Gastroesophageal sphincter (tissue), 4 donors: ENCODE results near the gene DPH6. TPM values are rescaled to one million over a fixed set of nuclear protein-coding genes. Genes with fewer than 3 reads are reported as not detected.

Experiments used
- ATAC-seq: fragments of 150-250 bp; one replicate; pipeline ENCODE4 v1.9.1; 2016; ENCODE audit warnings: mild to moderate bottlenecking, moderate library complexity
- H3K27ac ChIP-seq, 4 donors: fragments of 200-600 bp; sonication (generic) in 3 of 4; 1 replicate in 3 of 4; 2 replicates in 1 of 4; pipeline ENCODE4 v1.5.1; 2016 to 2019
- H3K27me3 ChIP-seq: fragments of 200-600 bp; sonication (generic); one replicate; pipeline ENCODE4 v1.5.1; 2019
- H3K36me3 ChIP-seq, 2 donors: fragments of 200-600 bp; sonication (generic); one replicate each; pipeline ENCODE4 v1.5.1; 2019; ENCODE audit warnings: control low read depth in 1 of 2
- H3K4me1 ChIP-seq, 3 donors: fragments of 200-600 bp; sonication (generic); 1 replicate in 2 of 3; 2 replicates in 1 of 3; pipeline ENCODE4 v1.5.1; 2016 to 2019; ENCODE audit warnings: control low read depth in 2 of 3
- H3K4me3 ChIP-seq, 2 donors: fragments of 200-600 bp; sonication (generic); one replicate each; pipeline ENCODE4 v1.5.1; 2019; ENCODE audit warnings: mild to moderate bottlenecking in 1 of 2, moderate library complexity in 1 of 2
- H3K9me3 ChIP-seq, 3 donors: fragments of 200-600 bp; sonication (generic); one replicate each; pipeline ENCODE4 v1.5.1; 2017 to 2019; ENCODE audit warnings: control low read depth in 2 of 3
- EP300 ChIP-seq: sonication (generic); formaldehyde crosslinking; IDR thresholded peaks from one replicate; pipeline ENCODE4 v1.6.1; 2017; ENCODE audit warnings: antibody characterized with exemption, mild to moderate bottlenecking
- POLR2A ChIP-seq, 2 donors: fragments of 450-650 bp; IDR thresholded peaks; one replicate each; pipeline ENCODE4 v1.6.1; 2017; ENCODE audit warnings: antibody characterized with exemption in 2 of 2, mild to moderate bottlenecking in 2 of 2, moderate library complexity in 1 of 2
- POLR2AphosphoS5 ChIP-seq: sonication (generic); formaldehyde crosslinking; IDR thresholded peaks from one replicate; pipeline ENCODE4 v1.6.1; 2017; ENCODE audit warnings: antibody characterized with exemption
- WGBS, 2 donors: methylation state at CpG; one replicate each; pipeline ENCODE4 v1.1.5; 2018; ENCODE audit warnings: low coverage in 1 of 2; 5-methylcytosine and 5-hydroxymethylcytosine counted together
- total RNA-seq, 4 donors: library from RNA; depleted of rRNA; stranded (reverse); fragments of >200 nt; gene quantifications; one replicate each; pipeline ENCODE4 v1.1.0, GENCODE V29; 2016
- TF ChIP-seq, protein P1 (sequence below), 4 experiments: fragments of 200-600 bp in 2 of 4; fragments of 450-650 bp in 2 of 4; sonication (generic) in 1 of 4; IDR thresholded peaks; one replicate each; pipeline ENCODE4 v1.5.1; 2017 to 2019; ENCODE audit warnings: antibody characterized with exemption in 4 of 4, mild to moderate bottlenecking in 2 of 4, moderate library complexity in 2 of 4

The DPH6 gene
- total RNA-seq, 4 donors from 2014 or later: 5.4 to 46.2 (median 17.7) TPM

DNA sequence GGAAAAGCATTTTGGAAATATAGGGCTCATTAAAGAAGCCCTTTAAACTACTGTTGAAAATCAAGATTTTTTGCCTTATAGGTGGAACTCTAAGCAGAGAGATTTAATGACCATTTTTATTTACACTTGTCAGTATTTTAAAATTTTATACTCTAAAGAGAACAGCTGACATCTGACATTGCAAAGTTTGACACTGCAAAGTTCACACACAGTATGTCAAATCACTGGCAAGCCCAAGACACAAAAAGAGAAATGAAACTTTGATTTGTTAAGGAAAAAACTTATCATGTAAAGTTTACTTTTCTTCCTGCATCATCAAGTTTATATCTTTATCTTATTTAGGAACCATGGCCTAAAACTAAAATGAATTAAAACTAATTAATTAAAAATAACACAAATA lies 40.2 kb downstream of the DPH6 start:
- TF ChIP-seq, protein P1, sequence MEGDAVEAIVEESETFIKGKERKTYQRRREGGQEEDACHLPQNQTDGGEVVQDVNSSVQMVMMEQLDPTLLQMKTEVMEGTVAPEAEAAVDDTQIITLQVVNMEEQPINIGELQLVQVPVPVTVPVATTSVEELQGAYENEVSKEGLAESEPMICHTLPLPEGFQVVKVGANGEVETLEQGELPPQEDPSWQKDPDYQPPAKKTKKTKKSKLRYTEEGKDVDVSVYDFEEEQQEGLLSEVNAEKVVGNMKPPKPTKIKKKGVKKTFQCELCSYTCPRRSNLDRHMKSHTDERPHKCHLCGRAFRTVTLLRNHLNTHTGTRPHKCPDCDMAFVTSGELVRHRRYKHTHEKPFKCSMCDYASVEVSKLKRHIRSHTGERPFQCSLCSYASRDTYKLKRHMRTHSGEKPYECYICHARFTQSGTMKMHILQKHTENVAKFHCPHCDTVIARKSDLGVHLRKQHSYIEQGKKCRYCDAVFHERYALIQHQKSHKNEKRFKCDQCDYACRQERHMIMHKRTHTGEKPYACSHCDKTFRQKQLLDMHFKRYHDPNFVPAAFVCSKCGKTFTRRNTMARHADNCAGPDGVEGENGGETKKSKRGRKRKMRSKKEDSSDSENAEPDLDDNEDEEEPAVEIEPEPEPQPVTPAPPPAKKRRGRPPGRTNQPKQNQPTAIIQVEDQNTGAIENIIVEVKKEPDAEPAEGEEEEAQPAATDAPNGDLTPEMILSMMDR (IDR thresholded peaks at IDR 0.05): no peak
- no peak for TF ChIP-seq EP300
- TF ChIP-seq POLR2A (IDR thresholded peaks at IDR 0.05): no peak
- TF ChIP-seq POLR2AphosphoS5: no peak

DNA sequence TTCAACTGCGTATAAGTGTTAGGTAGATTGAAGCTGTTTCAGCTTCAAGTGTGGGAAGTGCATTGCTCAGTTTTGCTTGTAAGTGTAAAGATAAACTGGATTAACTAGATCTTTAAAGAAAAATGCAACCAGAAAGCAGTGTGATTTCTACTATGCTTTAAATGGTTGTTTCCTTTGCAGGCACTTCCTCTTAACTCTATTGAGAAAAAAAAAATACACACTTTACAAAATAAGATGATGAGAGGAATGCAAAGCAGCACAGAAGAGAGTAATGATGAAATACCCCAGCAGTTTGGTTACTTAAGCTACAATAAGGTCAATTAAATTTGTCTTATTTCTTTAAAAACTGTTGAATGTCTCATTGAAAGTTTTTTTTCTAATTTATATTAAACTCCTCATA lies 40.8 kb downstream of the DPH6 start:
- Histone ChIP-seq H3K27me3 (no peaks in the 10 kb centered on the region), H3K9me3 (no peaks in the 10 kb centered on the region), H3K4me1 (peaks cover 0 to 20% (median 0%) of the 10 kb centered on the region in 3 donors), H3K36me3 (no peaks in the 10 kb centered on the region), H3K4me3 (no peak overlapping the region), H3K27ac (no peak overlapping the region)
- ATAC-seq: no peak
- TF ChIP-seq POLR2A (IDR thresholded peaks at IDR 0.05) (no peak), EP300 (no peak), POLR2AphosphoS5 (no peak)
- TF ChIP-seq, protein P1 (IDR thresholded peaks at IDR 0.05): no peak
- whole genome bisulfite sequencing, 2 donors: 88 to 100% methylated on average over 1 of the region's 1 CpG

More for the DNA sequence above, 40.2 kb downstream of the DPH6 start:
- ATAC-seq: no peak
- no peaks in the 10 kb centered on the region for H3K9me3 ChIP-seq
- no peak overlapping the region for H3K4me3 ChIP-seq
- no peaks in the 10 kb centered on the region for H3K27me3 ChIP-seq
- H3K36me3 ChIP-seq: no peaks in the 10 kb centered on the region
- H3K4me1 ChIP-seq: peaks cover 0 to 20% (median 0%) of the 10 kb centered on the region in 3 donors
- H3K27ac ChIP-seq: no peak overlapping the region

DNA sequence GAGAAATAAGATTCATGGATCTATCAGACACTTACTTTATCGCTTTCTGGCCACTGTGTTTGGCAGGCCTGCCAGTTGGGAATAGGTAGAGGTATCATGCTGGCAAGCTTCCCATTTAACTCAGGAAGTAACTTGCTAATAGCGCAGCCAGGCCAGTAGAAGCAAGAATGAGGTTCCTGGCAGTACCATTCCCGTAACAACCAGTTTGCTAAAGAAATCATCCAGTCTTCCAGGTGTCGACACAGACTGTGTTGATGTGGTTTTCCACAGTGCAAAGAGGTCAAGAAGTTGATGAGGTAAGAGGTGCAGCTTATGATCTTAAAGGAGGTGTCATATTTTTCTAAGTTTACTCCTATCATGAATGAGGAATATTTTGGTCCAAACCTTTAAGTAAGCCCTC lies 46.2 kb downstream of the DPH6 start:
- H3K27ac ChIP-seq: no peak overlapping the region
- peaks cover 0 to under 1% (median 0%) of the 10 kb centered on the region in 3 donors for H3K4me1 ChIP-seq
- TF ChIP-seq EP300 (no peak), POLR2AphosphoS5 (no peak)
- no peaks in the 10 kb centered on the region for H3K36me3 ChIP-seq
- WGBS, 2 donors: 83 to 94% methylated on average over 4 of the region's 4 CpGs
- H3K27me3 ChIP-seq: no peaks in the 10 kb centered on the region
- no peak overlapping the region for H3K4me3 ChIP-seq
- ATAC-seq: no peak
- H3K9me3 ChIP-seq: no peaks in the 10 kb centered on the region

DNA sequence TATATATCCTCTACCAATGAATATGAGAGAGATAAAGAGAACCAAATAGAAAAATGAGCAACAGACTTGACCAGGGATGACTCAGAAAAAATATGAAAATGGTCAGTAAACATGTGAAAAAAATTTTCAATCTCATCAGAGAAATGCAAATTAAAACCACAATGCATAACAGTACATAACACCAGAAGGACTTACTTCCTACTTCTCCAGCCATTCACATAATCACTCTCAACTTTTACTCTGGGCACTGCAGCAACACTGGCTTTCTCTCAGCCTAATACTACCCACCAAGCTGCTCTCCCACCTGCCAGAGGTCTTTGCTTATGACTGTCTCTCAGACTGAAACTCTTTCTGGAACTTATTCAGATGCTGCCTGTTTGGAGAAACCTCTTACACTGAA lies 49.4 kb downstream of the DPH6 start:
- no peak for TF ChIP-seq POLR2A (IDR thresholded peaks at IDR 0.05)
- H3K4me3 ChIP-seq: no peak overlapping the region
- no peak for ATAC-seq
- no peak overlapping the region for H3K27ac ChIP-seq
- no peaks in the 10 kb centered on the region for H3K36me3 ChIP-seq
- no peaks in the 10 kb centered on the region for H3K9me3 ChIP-seq
- H3K27me3 ChIP-seq: no peaks in the 10 kb centered on the region
- H3K4me1 ChIP-seq: no peaks in the 10 kb centered on the region

DNA sequence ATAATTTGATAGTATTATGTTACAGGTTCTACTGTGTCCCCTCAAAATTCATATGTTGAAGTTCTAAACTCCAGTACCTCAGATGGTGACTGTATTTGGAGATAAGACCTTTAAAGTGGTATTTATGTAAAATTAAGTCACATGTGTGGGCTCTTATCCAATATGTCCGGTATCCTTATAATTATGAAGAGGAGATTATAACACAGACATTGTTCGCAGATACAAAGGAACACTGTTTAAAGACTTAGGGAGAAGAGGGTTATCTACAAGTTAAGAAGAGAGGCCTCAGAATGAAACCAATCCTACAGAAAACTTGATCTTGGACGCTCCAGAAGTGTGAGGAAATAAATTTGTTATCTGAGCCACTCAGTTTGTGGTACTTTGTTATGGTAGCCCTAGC lies 50.9 kb downstream of the DPH6 start:
- H3K4me3 ChIP-seq: no peak overlapping the region
- no peak for ATAC-seq
- H3K4me1 ChIP-seq: no peaks in the 10 kb centered on the region
- H3K27ac ChIP-seq: no peak overlapping the region
- no peaks in the 10 kb centered on the region for H3K27me3 ChIP-seq
- TF ChIP-seq POLR2A (IDR thresholded peaks at IDR 0.05): no peak
- TF ChIP-seq, protein P1 (IDR thresholded peaks at IDR 0.05): no peak
- TF ChIP-seq EP300: no peak
- TF ChIP-seq POLR2AphosphoS5: no peak
- H3K36me3 ChIP-seq: no peaks in the 10 kb centered on the region
- WGBS, 2 donors: 71 to 81% methylated on average over 2 to 3 of the region's 3 CpGs
- no peaks in the 10 kb centered on the region for H3K9me3 ChIP-seq

DNA sequence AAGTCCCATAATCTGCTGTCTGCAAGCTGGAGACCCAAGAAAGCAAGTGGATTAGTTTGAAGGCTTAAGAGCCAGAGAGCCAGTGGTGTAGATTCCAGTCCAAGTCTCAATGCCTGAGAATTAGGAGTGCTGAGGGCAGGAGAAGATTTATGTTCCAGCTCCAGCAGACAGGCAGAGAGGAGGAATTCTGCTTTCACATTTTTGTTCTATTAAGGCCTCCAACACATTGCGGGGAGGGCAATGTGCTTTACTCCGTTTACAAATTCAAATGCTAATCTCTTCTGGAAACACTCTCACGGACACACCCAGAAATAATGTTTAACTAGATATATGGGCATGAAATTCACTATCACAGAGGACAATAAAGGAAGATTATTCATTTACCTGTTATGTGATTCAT lies 54.0 kb downstream of the DPH6 start:
- Histone ChIP-seq H3K4me3 (no peak overlapping the region), H3K27me3 (no peaks in the 10 kb centered on the region), H3K27ac (no peak overlapping the region), H3K9me3 (peaks cover 0 to 4% (median 0%) of the 10 kb centered on the region in 3 donors), H3K36me3 (peaks cover 0 to 7% of the 10 kb centered on the region in 2 donors), H3K4me1 (no peaks in the 10 kb centered on the region)
- no peak for TF ChIP-seq POLR2AphosphoS5
- TF ChIP-seq POLR2A (IDR thresholded peaks at IDR 0.05): no peak
- TF ChIP-seq, protein P1 (IDR thresholded peaks at IDR 0.05): no peak
- TF ChIP-seq EP300: no peak
- ATAC-seq: no peak
- WGBS, 2 donors: 74 to 85% methylated on average over 3 of the region's 3 CpGs
